AG20443 (cell line): ENCODE results near the gene DNAAF8.

Experiments used
- DNase-seq: peaks from one replicate; pipeline ENCODE4 v3.0.0; 2012; ENCODE audit warnings: low spot score, mixed read lengths

DNAAF8 gene

DNA sequence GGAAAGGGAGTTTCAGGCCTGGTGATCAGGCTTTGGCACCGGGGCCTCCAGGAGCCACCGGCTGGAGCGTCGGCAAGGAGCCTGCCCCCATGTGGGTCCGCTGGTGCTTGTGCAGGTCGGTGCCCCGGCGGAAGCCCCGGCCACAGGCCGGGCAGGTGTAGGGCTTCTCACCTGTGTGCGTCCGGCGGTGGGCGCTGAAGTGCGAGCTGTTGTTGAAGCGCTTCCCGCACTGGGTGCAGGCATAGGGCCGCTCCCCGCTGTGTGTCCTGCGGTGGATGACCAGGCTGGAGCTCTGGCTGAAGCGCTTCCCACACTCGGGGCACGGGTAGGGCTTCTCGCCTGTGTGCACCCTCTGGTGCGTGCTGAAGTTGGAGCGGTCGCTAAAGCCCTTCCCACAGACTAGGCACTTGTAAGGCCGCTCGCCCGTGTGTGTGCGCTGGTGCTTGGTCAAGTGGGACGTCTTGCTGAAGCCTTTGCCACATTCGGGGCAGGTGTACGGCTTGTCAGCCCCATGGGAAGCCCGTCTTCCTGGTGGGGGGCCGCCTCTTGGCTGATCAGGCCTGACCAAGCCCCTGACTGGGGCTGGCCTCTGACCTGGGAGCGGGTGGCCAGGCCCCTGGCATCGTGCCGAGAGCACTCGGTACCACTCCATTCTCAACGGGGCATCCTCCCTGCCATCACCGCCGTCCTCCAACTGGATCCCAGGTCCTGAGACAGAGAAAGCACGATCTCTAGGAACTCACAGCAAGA is 18.2 kb downstream of the DNAAF8 start:
- DNase-seq = no peak

DNA sequence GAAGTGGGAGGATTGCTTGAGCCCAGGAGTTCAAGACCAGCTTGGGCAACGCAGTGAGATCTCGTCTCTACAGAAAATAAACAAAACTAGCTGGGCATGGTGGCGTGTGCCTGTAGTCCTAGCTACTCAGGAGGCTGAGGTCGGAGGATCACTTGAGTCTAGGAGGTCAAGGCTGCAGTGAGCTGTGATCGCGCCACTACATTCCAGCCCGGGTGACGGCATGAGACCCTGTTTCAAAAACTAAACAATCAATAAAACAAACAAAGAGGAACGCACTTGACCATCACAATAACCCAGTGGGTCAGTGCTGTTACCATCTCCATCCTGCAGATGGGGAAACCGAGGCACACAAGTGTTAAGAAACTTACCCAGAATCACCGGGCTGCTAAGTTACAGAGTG is 18.9 kb downstream of the DNAAF8 start:
- DNase-seq = no peak

GRCh38 chr16:4754865-4755264 is 20.5 kb downstream of the DNAAF8 start:
- no peak for DNase-seq

GRCh38 chr16:4755687-4756086 is 21.4 kb downstream of the DNAAF8 start:
- DNase-seq = no peak

DNA sequence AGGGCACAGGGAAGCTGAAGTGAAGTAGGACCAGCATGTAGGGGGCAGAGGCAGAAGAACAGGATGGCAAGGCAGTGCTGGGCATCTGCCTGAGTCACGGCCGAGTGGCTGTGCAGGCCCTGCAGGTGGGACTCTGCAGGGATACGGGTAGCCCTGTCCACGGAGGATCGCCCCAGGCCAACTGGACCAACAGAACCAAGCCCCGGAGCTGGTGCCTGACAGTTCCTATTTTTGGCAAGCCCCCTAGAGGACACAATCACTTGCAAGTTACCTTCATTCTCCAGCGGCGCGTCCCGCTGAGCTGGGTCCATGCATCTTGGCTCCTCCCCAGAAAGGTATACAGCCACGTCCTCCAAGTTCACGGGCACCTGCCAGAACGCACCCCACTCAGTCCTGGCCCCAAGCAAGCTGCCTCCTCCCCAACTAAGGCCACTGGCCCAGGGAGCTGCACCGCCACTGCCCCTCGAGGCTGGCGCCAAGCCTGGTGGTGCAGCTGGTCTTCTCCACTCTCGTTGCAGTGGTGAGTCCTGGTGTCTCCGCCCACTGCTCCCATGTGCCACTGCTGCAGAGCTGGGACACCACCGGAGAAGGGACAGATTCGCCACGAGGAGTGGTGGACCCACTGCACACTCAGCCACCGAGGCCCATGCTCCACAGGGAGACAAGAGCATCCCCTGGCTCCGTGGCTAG is 26.0 kb downstream of the DNAAF8 start:
- DNase-seq = no peak

DNA sequence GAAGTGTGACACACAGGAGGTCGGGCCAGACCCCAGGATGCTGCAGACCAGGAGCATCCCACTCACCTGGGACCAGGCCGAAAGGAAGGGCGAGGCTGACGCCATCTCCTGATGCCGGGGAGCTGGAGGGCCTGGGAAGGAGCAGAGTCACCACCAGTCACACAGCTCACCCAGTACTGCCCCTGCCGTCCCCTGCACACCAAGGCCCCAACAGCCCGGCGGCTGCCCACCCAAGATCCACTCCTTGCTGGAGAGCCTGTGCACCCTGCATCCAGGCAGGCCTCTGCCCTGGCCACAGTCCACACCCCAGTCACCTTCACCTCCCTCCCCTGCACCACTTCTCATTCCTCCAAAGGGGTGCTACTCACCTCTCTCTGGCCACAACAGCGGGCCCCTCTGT is 27.9 kb downstream of the DNAAF8 start:
- DNase-seq = no peak

GRCh38 chr16:4763791-4764190 is 29.5 kb downstream of the DNAAF8 start:
- DNase-seq = no peak

DNA sequence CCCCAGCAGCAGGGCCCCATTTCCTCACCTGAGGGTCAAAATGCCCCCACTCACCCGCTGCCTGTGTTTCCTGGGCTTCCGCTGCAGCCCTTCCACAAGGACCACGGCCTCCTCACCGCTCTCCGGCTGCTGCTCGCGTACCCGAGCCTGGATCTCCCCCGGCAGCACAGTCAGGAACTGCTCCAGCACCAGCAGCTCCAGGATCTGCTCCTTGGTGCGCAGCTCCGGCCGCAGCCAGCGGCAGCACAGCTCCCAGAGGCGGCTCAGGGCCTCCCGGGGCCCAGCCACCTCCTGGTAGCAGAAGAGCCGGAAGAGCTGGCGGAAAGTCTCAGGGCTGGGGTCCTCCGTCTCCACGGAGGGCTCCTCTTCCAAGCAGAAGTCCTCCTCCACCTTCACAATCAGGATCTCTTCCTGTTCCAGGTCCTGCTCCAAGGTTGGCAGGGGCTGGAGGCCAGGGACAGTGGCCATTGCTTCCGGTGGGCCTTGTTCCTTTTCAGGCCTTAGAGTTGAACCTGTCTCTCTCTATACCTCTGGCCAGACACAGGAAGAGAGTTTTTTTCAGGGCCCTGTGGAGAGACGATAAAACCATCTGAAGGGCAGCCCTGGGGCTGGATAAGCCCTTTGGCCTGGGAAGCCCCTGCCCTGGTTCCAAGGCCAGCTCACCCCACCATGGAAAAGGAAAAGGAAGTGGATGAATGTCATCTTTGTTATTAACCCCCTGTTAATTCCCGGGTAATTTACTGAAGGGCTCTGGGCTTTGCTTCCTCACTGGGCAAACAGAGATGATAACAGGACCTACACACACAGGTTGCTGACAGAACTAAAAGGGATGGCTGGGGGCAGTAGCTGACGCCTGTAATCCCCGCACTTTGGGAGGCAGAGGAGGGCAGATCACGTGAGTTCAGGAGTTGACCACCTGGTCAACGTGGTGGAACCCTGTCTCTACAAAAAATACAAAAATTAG is 31.5 kb downstream of the DNAAF8 start:
- DNase-seq = no peak

DNA sequence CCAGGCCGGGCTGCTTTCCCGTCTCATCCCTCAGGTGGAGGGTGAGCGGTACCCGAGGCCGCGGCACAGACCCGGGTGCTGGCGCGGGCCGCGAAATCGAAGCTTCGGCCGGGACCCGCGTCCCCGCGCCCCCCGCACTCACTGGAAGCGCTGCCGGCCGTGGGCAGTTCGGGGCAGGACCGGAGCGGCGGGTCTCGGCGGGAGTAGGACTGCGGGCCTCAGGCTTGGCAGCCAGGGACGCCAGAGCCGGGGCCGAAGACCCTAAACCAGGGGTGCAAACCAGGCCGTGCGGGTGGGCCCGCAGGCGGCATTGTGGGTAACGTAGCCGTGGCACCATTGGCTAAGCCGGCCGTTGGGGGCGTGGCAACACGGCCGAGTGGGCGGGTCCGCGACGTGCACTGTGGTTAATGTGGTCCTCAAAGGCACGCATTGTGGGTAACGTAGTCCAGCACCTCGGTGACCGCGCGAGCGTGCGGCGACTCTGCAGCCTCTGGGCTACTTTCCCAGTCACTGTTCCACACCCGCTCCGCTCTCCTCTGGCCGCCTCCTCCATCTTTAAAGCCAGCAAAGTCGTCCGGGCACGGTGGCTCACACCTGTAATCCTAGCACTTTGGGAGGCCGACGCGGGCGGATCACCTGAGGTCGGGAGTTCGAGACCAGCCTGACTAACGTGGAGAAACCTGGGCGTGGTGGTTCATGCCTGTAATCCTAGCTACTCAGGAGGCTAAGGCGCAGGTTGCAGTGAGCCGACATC is 32.7 kb downstream of the DNAAF8 start, which contains the start of gene ZNF500:
Gene ZNF500, minus strand, starts transcription at position 288 of the 754 bp plus-strand sequence. CDS start 1,184 bp downstream, outside the sequence.
- peak; percentile 98 for DNase-seq

- DNase-seq = no peak
These were observed 33.7 kb downstream of the DNAAF8 start for GRCh38 chr16:4767872-4768548.

GRCh38 chr16:4768549-4769305 is 34.4 kb downstream of the DNAAF8 start:
- DNase-seq = peak; percentile 98

DNA sequence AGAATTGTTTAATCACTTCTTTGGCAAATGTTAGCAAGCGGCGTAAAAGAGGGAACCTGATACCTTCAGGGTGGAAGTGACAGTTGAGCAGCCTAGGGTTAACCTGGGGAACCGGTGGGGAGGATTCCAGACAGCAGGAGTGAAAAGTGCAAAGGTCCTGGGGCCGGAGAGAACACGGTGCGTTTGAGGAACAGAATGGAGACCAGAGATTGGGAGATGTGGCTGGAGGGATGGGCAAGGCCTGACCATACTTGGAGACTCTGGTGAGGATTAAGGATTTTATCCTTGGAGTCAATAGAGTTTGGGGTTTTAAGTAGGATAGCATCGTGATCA is 34.9 kb downstream of the DNAAF8 start:
- no peak for DNase-seq

- no peak for DNase-seq
These were observed 37.3 kb downstream of the DNAAF8 start for GRCh38 chr16:4771646-4772045.

DNA sequence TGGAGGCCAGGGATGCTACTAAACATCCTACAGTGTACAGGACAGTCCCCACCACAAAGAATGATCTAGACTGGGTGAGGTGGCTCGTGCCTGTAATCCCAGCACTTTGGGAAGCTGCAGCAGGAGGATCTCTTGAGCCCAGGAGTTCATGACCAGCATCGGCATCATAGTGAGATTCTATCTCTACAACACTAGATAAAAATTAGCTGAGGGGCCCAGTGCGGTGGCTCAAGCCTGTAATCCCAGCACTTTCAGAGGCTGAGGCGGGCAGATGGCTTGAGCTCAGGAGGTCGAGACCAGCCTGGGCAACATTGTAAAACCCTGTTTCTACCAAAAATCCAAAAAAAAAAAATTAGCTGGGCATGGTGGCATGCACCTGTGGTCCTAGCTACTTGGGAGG is 38.0 kb downstream of the DNAAF8 start:
- DNase-seq = no peak

DNA sequence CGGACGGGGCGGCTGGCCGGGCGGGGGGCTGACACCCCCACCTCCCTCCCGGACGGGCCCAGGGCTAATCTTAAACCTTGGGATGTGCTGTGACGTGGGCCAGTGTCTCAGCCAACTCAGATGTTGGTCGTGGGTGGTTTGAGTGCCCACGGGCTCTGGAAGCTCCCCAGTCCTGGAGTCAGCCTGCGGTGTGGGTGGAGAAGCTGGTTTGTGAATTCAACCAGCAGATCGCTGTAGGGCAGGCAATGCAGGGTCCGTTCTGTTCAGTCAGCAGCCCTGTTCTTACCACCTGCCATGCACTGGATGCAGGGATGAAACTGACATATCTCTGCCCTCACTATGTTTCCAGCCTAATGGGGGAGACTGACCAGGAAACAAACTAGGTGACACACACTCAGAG is 40.7 kb downstream of the DNAAF8 start:
- no peak for DNase-seq

DNA sequence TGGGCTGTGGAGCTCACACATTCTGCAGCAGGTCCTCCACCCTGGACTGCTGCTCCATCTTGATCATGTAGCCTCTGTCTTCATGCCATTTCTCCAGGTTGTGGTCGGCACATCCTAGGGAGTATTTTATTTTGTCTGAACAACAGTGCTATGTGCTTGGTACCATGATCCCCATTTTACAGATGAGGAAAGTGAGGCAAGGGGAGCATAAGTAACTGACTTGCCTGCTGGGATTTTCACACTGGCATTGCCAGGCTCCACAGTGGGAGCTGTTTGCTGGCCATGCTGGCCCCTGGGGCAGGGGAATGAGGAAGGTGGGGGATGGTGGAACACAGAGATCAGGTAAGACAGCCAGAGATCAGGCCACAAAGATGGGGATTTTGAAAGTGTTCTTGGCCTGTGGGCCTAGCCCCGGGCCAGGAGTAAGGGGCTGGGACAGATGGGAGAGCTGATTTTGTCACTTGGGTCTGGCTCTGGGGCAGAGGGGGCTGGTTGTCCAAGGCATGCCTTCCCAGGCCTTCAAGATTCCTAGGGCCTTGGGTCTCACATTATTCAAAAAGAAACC is 41.9 kb downstream of the DNAAF8 start:
- no peak for DNase-seq

GRCh38 chr16:4777339-4778049 is 43.2 kb downstream of the DNAAF8 start:
- no peak for DNase-seq

DNA sequence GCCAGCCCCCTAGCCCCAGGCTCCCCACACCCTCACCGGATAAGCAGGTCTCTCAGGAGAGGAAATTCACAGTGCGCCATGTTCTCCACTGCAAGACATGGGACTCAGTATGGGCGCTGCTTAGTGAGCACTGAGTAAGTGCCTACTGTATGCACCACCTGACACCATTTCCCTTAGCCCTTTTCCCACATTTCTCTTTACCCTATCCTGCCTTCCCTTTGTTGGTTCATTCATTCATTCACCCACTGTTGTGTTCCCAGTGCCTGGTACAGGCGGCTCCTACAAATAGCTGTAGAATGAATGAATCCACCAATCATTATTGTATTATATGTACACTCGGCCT is 43.7 kb downstream of the DNAAF8 start:
- DNase-seq = no peak

DNA sequence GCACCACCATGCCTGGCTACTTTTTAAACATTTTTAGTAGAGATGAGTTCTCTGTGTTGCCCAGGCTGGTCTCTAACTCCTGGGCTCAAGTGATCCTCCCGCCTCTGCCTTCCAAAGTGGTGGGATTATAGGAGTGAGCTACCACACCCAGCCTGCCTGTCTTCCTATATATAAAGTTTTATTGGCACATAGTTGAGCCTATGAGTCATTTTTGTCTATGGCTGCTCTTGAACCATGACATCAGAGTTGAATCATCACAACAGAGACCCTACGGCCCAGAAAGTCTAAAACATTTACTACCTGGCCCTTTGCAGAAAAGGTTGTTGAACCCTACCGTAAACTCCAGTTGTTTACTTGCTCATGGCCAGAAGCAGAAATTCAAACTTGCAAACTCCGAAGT is 45.9 kb downstream of the DNAAF8 start:
- DNase-seq = no peak
